Neural progenitor cell (in vitro differentiated cells): Measurements from ENCODE around the gene MTREX. TPM values are rescaled to one million over a fixed set of nuclear protein-coding genes. Genes with fewer than 3 reads are reported as not detected.

ENCODE experiments used
- DNase-seq: peaks from one replicate; pipeline ENCODE4 v3.0.0-alpha.2; 2016; ENCODE audit warnings: low spot score
- H2AFZ ChIP-seq: fragments of 200-600 bp; sonication (generic); replicated peaks from 2 replicates; pipeline ENCODE4 v1.6.1; 2016; ENCODE audit warnings: antibody characterized with exemption
- H3F3A ChIP-seq: fragments of 200-600 bp; sonication (generic); 2 replicates; pipeline ENCODE4 v1.6.1; 2016; ENCODE audit warnings: antibody characterized with exemption, low read depth
- H3K27ac ChIP-seq: fragments of 200-600 bp; sonication (generic); 2 replicates; pipeline ENCODE4 v1.5.1; 2016; ENCODE audit warnings: mild to moderate bottlenecking
- H3K27me3 ChIP-seq: fragments of 200-600 bp; sonication (generic); 2 replicates; pipeline ENCODE4 v1.6.1; 2016; ENCODE audit warnings: mild to moderate bottlenecking, moderate library complexity
- H3K36me3 ChIP-seq: fragments of 200-600 bp; sonication (generic); 2 replicates; pipeline ENCODE4 v1.5.1; 2016
- H3K4me1 ChIP-seq: fragments of 200-600 bp; sonication (generic); 2 replicates; pipeline ENCODE4 v1.6.1; 2016; ENCODE audit warnings: mixed run types
- H3K4me2 ChIP-seq: fragments of 200-600 bp; sonication (generic); 2 replicates; pipeline ENCODE4 v1.6.1; 2016
- H3K4me3 ChIP-seq: fragments of 200-600 bp; sonication (generic); 2 replicates; pipeline ENCODE4 v1.5.1; 2016
- H3K79me2 ChIP-seq: fragments of 200-600 bp; sonication (generic); 2 replicates; pipeline ENCODE4 v1.6.1; 2016; ENCODE audit warnings: low read depth
- H3K9ac ChIP-seq: fragments of 200-600 bp; sonication (generic); 2 replicates; pipeline ENCODE4 v1.6.1; 2016
- H3K9me3 ChIP-seq: fragments of 200-600 bp; sonication (generic); 2 replicates; pipeline ENCODE4 v1.5.1; 2016; ENCODE audit warnings: low read depth
- H4K20me1 ChIP-seq: fragments of 200-600 bp; sonication (generic); 2 replicates; pipeline ENCODE4 v1.6.1; 2016; ENCODE audit warnings: low read depth
- H3K27ac Mint-ChIP-seq: 3 replicates; pipeline ENCODE4 v1.8.0; 2021; ENCODE audit warnings: mixed read lengths
- H3K27me3 Mint-ChIP-seq: 2 replicates; pipeline ENCODE4 v1.8.0; 2022; ENCODE audit warnings: low read depth, mild to moderate bottlenecking, inconsistent platforms, moderate library complexity, mixed read lengths; ENCODE audit not compliant: insufficient read depth
- H3K36me3 Mint-ChIP-seq: 3 replicates; pipeline ENCODE4 v1.8.0; 2021; ENCODE audit warnings: mixed read lengths
- H3K4me1 Mint-ChIP-seq: 3 replicates; pipeline ENCODE4 v1.8.0; 2021; ENCODE audit warnings: mixed read lengths
- H3K4me3 Mint-ChIP-seq: 3 replicates; pipeline ENCODE4 v1.8.0; 2021; ENCODE audit warnings: mild to moderate bottlenecking, moderate library complexity, mixed read lengths
- H3K9me3 Mint-ChIP-seq: 3 replicates; pipeline ENCODE4 v1.8.0; 2020; ENCODE audit warnings: mixed read lengths
- EZH2 ChIP-seq: fragments of 200-600 bp; sonication (generic); IDR thresholded peaks from 2 replicates; pipeline ENCODE4 v1.6.1; 2017; ENCODE audit warnings: antibody characterized with exemption, mild to moderate bottlenecking, moderate library complexity
- EZH2phosphoT487 ChIP-seq: fragments of 200-600 bp; sonication (generic); IDR thresholded peaks from 2 replicates; pipeline ENCODE4 v1.6.1; 2017; ENCODE audit warnings: antibody characterized with exemption
- total RNA-seq: library from RNA; depleted of rRNA; stranded (reverse); fragments of >200 nt; gene quantifications from 2 replicates; pipeline ENCODE4 v1.2.3, GENCODE V29; 2015; ENCODE audit warnings: low replicate concordance
- TF ChIP-seq, protein P1 (sequence below): fragments of 200-600 bp; sonication (generic); IDR thresholded peaks from 2 replicates; pipeline ENCODE4 v1.5.1; 2017; ENCODE audit warnings: antibody characterized with exemption, mild to moderate bottlenecking

The MTREX gene
- total RNA-seq, 1 donor from 2014 or later, result 198 TPM

DNA sequence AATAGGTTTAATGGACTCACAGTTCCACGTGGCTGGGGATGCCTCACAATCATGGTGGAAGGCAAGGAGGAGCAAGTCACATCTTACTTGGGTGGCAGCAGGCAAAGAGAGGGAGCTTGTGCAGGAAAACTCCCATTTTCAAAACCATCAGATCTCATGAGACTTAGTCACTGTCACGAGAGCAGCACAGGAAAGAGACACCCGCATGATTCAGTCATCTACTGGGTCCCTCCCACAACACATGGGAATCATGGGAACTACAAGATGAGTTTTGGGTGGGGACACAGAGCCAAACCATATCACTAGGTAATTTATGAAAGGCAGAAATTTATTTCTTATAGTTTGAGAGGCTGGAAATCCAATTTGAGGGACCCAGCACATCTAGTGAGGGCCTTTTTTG is 40.0 kb downstream of the MTREX start:
- H3K4me2 ChIP-seq, result no peak overlapping the region
- Mint-ChIP-seq H3K36me3 (peaks cover 32% of the 10 kb centered on the region), H3K27me3 (no peaks in the 10 kb centered on the region), H3K9me3 (no peaks in the 10 kb centered on the region), H3K4me1 (no peaks in the 10 kb centered on the region), H3K27ac (no peak overlapping the region), H3K4me3 (no peak overlapping the region)
- H3K79me2 ChIP-seq, result no peaks in the 10 kb centered on the region
- peaks cover 39% of the 10 kb centered on the region for H3K36me3 ChIP-seq
- H3K27me3 ChIP-seq, result no peaks in the 10 kb centered on the region
- H3K9me3 ChIP-seq, result no peaks in the 10 kb centered on the region
- H3K4me1 ChIP-seq, result no peaks in the 10 kb centered on the region
- no peak overlapping the region for H3K27ac ChIP-seq
- peaks cover 13% of the 10 kb centered on the region for H3F3A ChIP-seq
- no peak for TF ChIP-seq EZH2
- TF ChIP-seq EZH2phosphoT487, result no peak
- TF ChIP-seq, protein P1, sequence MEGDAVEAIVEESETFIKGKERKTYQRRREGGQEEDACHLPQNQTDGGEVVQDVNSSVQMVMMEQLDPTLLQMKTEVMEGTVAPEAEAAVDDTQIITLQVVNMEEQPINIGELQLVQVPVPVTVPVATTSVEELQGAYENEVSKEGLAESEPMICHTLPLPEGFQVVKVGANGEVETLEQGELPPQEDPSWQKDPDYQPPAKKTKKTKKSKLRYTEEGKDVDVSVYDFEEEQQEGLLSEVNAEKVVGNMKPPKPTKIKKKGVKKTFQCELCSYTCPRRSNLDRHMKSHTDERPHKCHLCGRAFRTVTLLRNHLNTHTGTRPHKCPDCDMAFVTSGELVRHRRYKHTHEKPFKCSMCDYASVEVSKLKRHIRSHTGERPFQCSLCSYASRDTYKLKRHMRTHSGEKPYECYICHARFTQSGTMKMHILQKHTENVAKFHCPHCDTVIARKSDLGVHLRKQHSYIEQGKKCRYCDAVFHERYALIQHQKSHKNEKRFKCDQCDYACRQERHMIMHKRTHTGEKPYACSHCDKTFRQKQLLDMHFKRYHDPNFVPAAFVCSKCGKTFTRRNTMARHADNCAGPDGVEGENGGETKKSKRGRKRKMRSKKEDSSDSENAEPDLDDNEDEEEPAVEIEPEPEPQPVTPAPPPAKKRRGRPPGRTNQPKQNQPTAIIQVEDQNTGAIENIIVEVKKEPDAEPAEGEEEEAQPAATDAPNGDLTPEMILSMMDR, result no peak
- no peaks in the 10 kb centered on the region for H4K20me1 ChIP-seq
- H3K4me3 ChIP-seq, result no peak overlapping the region
- H3K9ac ChIP-seq, result no peak overlapping the region
- no peak for DNase-seq
- no peak overlapping the region for H2AFZ ChIP-seq

DNA sequence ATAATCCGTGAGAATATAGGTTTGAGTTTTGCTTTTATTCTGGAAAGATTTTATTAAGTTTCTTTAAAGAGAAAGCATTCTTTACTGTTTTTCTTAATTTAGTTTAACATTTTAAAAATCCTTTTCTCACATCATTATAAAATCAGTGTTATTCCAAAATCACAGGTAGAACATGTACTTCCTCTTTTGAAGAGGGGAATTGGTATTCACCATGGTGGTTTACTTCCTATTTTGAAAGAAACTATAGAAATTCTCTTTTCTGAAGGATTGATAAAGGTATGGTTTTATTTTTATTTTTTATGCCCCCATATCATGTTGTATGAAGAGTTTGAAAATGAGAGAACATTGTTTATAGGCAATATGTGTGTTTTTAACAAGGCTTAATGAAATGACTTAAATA is 43.0 kb downstream of the MTREX start:
- DNase-seq, result no peak
- Histone ChIP-seq H3K27ac (no peak overlapping the region), H3K36me3 (peaks cover 36% of the 10 kb centered on the region), H3K9me3 (no peaks in the 10 kb centered on the region), H3F3A (no peaks in the 10 kb centered on the region), H3K79me2 (no peaks in the 10 kb centered on the region), H3K4me3 (no peak overlapping the region), H3K9ac (no peak overlapping the region), H2AFZ (no peak overlapping the region), H3K27me3 (no peaks in the 10 kb centered on the region), H4K20me1 (no peaks in the 10 kb centered on the region), H3K4me2 (no peak overlapping the region), H3K4me1 (no peaks in the 10 kb centered on the region)
- no peaks in the 10 kb centered on the region for H3K9me3 Mint-ChIP-seq
- no peak overlapping the region for H3K27ac Mint-ChIP-seq
- no peaks in the 10 kb centered on the region for H3K4me1 Mint-ChIP-seq
- no peaks in the 10 kb centered on the region for H3K27me3 Mint-ChIP-seq
- H3K36me3 Mint-ChIP-seq, result peaks cover 34% of the 10 kb centered on the region
- TF ChIP-seq EZH2phosphoT487 (no peak), EZH2 (no peak)
- TF ChIP-seq, protein P1, result no peak
- H3K4me3 Mint-ChIP-seq, result no peak overlapping the region

DNA sequence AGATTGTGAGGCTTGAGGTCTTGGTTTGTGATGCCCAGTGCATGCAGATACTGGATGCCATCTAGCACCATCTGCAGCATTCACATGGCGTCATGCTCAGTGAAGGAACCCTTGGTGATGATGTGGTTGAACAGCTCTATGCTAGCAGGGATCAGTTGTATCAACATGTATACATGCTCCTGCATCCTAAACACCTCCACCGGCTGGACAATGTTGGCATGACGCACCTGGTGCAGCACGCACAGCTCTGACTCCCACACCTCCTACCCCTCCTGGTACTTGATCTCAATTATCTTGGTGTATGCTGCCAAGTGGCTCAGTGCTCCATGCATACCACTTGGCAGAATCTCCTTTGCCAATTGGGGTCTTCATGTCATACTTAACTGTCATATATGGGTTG is 49.1 kb downstream of the MTREX start:
- no peak for TF ChIP-seq EZH2phosphoT487
- TF ChIP-seq EZH2, result no peak
- TF ChIP-seq, protein P1, result no peak
- no peak overlapping the region for H3K4me2 ChIP-seq
- H3K4me3 ChIP-seq, result no peak overlapping the region
- Mint-ChIP-seq H3K4me1 (no peaks in the 10 kb centered on the region), H3K9me3 (no peaks in the 10 kb centered on the region), H3K27me3 (no peaks in the 10 kb centered on the region), H3K27ac (no peak overlapping the region), H3K4me3 (no peak overlapping the region), H3K36me3 (peaks cover 36% of the 10 kb centered on the region)
- no peaks in the 10 kb centered on the region for H3F3A ChIP-seq
- no peak overlapping the region for H3K27ac ChIP-seq
- peaks cover 4% of the 10 kb centered on the region for H3K79me2 ChIP-seq
- no peaks in the 10 kb centered on the region for H3K4me1 ChIP-seq
- no peak overlapping the region for H2AFZ ChIP-seq
- no peak for DNase-seq
- H3K36me3 ChIP-seq, result peaks cover 25% of the 10 kb centered on the region
- no peaks in the 10 kb centered on the region for H3K27me3 ChIP-seq
- H4K20me1 ChIP-seq, result no peaks in the 10 kb centered on the region
- H3K9me3 ChIP-seq, result no peaks in the 10 kb centered on the region
- H3K9ac ChIP-seq, result no peak overlapping the region
